ENCODE data around the gene GRIN3B.

DNA sequence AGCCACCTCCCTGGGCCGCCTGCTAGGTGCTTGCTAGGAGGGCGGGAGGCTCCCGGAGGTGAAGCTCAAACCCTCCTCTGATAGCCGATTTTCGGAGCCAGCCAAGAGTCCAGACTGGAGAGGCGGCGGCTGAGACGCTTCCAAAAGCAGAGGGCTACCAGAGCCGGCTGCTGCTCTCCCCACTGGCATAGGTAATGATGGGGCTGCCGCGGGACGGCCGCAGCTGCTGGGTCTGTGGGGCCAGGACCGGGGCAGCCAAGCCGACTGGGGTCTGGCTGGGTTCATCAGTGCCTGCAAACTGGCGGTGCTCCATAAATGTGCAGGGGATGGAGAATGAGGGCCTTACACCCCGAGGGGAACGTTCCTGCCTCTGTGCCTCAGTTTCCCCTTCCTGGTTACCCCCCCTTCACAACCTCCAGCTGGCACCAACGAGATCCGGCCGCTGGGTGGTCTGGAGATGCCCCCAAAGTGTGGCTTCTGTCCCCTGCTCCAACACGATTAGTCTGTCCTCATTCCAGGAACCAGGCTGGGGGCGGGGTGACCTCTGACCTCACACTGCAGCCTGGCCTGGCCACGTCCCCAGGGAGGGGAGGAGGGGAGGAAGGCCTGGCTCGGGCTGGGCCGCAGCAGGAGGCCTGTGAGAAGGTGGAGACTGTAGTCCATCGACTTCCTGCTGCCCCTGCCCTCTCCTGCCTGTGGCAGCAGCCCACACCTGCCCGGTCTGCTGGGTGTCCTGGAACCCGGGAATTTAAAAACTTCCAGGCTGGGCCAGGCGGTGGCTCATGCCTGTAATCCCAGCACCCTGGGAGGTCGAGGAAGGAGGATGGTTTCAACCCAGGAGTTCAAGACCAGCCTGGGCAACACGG, 19.9 kb upstream of the GRIN3B start:
- TF ChIP-seq, protein P1, sequence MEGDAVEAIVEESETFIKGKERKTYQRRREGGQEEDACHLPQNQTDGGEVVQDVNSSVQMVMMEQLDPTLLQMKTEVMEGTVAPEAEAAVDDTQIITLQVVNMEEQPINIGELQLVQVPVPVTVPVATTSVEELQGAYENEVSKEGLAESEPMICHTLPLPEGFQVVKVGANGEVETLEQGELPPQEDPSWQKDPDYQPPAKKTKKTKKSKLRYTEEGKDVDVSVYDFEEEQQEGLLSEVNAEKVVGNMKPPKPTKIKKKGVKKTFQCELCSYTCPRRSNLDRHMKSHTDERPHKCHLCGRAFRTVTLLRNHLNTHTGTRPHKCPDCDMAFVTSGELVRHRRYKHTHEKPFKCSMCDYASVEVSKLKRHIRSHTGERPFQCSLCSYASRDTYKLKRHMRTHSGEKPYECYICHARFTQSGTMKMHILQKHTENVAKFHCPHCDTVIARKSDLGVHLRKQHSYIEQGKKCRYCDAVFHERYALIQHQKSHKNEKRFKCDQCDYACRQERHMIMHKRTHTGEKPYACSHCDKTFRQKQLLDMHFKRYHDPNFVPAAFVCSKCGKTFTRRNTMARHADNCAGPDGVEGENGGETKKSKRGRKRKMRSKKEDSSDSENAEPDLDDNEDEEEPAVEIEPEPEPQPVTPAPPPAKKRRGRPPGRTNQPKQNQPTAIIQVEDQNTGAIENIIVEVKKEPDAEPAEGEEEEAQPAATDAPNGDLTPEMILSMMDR (IDR thresholded peaks at IDR 0.05): no peak
- no peak for TF ChIP-seq POLR2A (IDR thresholded peaks at IDR 0.05)
